ENCODE results near the gene LECT2.

GRCh38 chr5:135997673-135998335 lies 43.0 kb upstream of the LECT2 start:
- TF ChIP-seq CTCF (IDR thresholded peaks at IDR 0.05; ENCODE audit: insufficient read depth, low read length) (no peak), POLR2AphosphoS5 (IDR thresholded peaks at IDR 0.05; ENCODE audit: low read depth) (no peak)
